GM23338 (cell line): Measurements from ENCODE around the gene TMEM178A. TPM values are rescaled to one million over a fixed set of nuclear protein-coding genes. Genes with fewer than 3 reads are reported as not detected.

ENCODE experiments used
- ATAC-seq: fragments of 200-7000 bp; cut with Tn5 transposase; 3 replicates; pipeline ENCODE4 v1.9.1; 2020
- DNase-seq: peaks from one replicate; pipeline ENCODE4 v3.0.0-alpha.2; 2015; ENCODE audit warnings: low spot score
- H2AFZ ChIP-seq: fragments of 200-600 bp; sonication (generic); 2 replicates; pipeline ENCODE4 v1.8.0; 2016; ENCODE audit warnings: antibody characterized with exemption, mild to moderate bottlenecking, moderate library complexity
- H3F3A ChIP-seq: fragments of 200-600 bp; sonication (generic); replicated peaks from 2 replicates; pipeline ENCODE4 v1.8.0; 2017; ENCODE audit warnings: antibody characterized with exemption, mixed run types, low read depth
- H3K27ac ChIP-seq: fragments of 200-600 bp; sonication (generic); 2 replicates; pipeline ENCODE4 v1.6.1; 2016; ENCODE audit warnings: low read depth
- H3K27me3 ChIP-seq: fragments of 200-600 bp; sonication (generic); 2 replicates; pipeline ENCODE4 v1.8.0; 2016; ENCODE audit warnings: mild to moderate bottlenecking, mixed run types, moderate library complexity; ENCODE audit not compliant: insufficient read depth
- H3K36me3 ChIP-seq: fragments of 200-600 bp; sonication (generic); 2 replicates; pipeline ENCODE4 v1.8.0; 2016; ENCODE audit warnings: mild to moderate bottlenecking; ENCODE audit not compliant: insufficient read depth
- H3K4me1 ChIP-seq: fragments of 200-600 bp; sonication (generic); 2 replicates; pipeline ENCODE4 v1.8.0; 2016; ENCODE audit warnings: mild to moderate bottlenecking, moderate library complexity; ENCODE audit not compliant: insufficient read depth
- H3K4me2 ChIP-seq: fragments of 200-600 bp; sonication (generic); 2 replicates; pipeline ENCODE4 v1.7.1; 2017; ENCODE audit warnings: mixed run types
- H3K4me3 ChIP-seq: fragments of 200-600 bp; sonication (generic); 2 replicates; pipeline ENCODE4 v1.6.1; 2016; ENCODE audit warnings: mixed run types
- H3K79me2 ChIP-seq: fragments of 200-600 bp; sonication (generic); replicated peaks from 2 replicates; pipeline ENCODE4 v1.8.0; 2017; ENCODE audit warnings: mild to moderate bottlenecking; ENCODE audit not compliant: insufficient read depth
- H3K9me2 ChIP-seq: fragments of 200-600 bp; sonication (generic); 2 replicates; pipeline ENCODE4 v1.8.0; 2017; ENCODE audit not compliant: insufficient read depth
- H4K20me1 ChIP-seq: fragments of 200-600 bp; sonication (generic); replicated peaks from 2 replicates; pipeline ENCODE4 v1.8.0; 2017; ENCODE audit warnings: mild to moderate bottlenecking; ENCODE audit not compliant: insufficient read depth
- H3K27ac Mint-ChIP-seq: 2 replicates; pipeline ENCODE4 v1.8.0; 2020; ENCODE audit warnings: inconsistent platforms, mild to moderate bottlenecking, moderate library complexity, mixed read lengths
- H3K27me3 Mint-ChIP-seq: 3 replicates; pipeline ENCODE4 v1.8.0; 2022; ENCODE audit warnings: low read depth, mild to moderate bottlenecking, moderate library complexity, mixed read lengths, inconsistent platforms; ENCODE audit not compliant: insufficient read depth, poor library complexity
- H3K36me3 Mint-ChIP-seq: 3 replicates; pipeline ENCODE4 v1.8.0; 2021; ENCODE audit warnings: low read depth, mild to moderate bottlenecking, inconsistent platforms, moderate library complexity, mixed read lengths
- H3K4me1 Mint-ChIP-seq: 3 replicates; pipeline ENCODE4 v1.8.0; 2020; ENCODE audit warnings: mild to moderate bottlenecking, inconsistent platforms, mixed read lengths
- H3K4me3 Mint-ChIP-seq: 3 replicates; pipeline ENCODE4 v1.8.0; 2021; ENCODE audit warnings: moderate library complexity, mild to moderate bottlenecking, inconsistent platforms, mixed read lengths
- H3K9me3 Mint-ChIP-seq: 3 replicates; pipeline ENCODE4 v1.8.0; 2020; ENCODE audit warnings: moderate library complexity, mild to moderate bottlenecking, inconsistent platforms, mixed read lengths
- CTCF ChIP-seq, 2 experiments: fragments of 200-600 bp in 1 of 2; sonication (generic) in 1 of 2; conservative IDR thresholded peaks; 2 replicates each; pipeline versions ENCODE4 v1.5.1 to v1.6.1; 2016 to 2017; ENCODE audit warnings: antibody characterized with exemption in 2 of 2, low read depth in 2 of 2, mild to moderate bottlenecking in 2 of 2, moderate library complexity in 1 of 2
- ETS1 ChIP-seq: IDR thresholded peaks from 2 replicates; pipeline ENCODE4 v1.6.1; 2016; ENCODE audit warnings: antibody characterized with exemption
- EZH2 ChIP-seq: fragments of 200-600 bp; sonication (generic); IDR thresholded peaks from one replicate; pipeline ENCODE4 v1.8.0; 2017; ENCODE audit warnings: antibody characterized with exemption, mild to moderate bottlenecking, low read depth; ENCODE audit not compliant: unreplicated experiment
- JUNB ChIP-seq: IDR thresholded peaks from one replicate; pipeline ENCODE4 v1.6.1; 2016; ENCODE audit warnings: antibody characterized with exemption; ENCODE audit not compliant: unreplicated experiment
- POLR2AphosphoS5 ChIP-seq: IDR thresholded peaks from 2 replicates; pipeline ENCODE4 v1.6.1; 2016; ENCODE audit warnings: antibody characterized with exemption, low read depth
- REST ChIP-seq: IDR thresholded peaks from one replicate; pipeline ENCODE4 v1.6.1; 2018; ENCODE audit warnings: antibody characterized with exemption; ENCODE audit not compliant: unreplicated experiment
- ZNF462 ChIP-seq: fragments of 250-450 bp; sonication (Bioruptor Pico); IDR thresholded peaks from 2 replicates; pipeline ENCODE4 v1.5.0; 2020; ENCODE audit warnings: mild to moderate bottlenecking, moderate library complexity
- polyA plus RNA-seq: library from polyadenylated mRNA; unstranded; fragments of >200 nt; fragmentation: Nextera tagmentation; extraction: Ambion mirVana; gene quantifications from 2 replicates; pipeline ENCODE4 v1.2.1, GENCODE V29; 2016
- total RNA-seq: library from RNA; depleted of rRNA; stranded (reverse); fragments of >200 nt; shearing (Covaris generic); gene quantifications from 2 replicates; pipeline ENCODE4 v1.2.3, GENCODE V29; 2014

TMEM178A gene
- total and polyA plus RNA-seq, 2 experiments from 2014 or later, result 10.3 to 12.3 TPM

- TF ChIP-seq REST (no peak), POLR2AphosphoS5 (no peak), ETS1 (no peak)
Observed at GRCh38 chr2:39660612-39661236, 5.0 kb upstream of the TMEM178A start (continued).

DNA sequence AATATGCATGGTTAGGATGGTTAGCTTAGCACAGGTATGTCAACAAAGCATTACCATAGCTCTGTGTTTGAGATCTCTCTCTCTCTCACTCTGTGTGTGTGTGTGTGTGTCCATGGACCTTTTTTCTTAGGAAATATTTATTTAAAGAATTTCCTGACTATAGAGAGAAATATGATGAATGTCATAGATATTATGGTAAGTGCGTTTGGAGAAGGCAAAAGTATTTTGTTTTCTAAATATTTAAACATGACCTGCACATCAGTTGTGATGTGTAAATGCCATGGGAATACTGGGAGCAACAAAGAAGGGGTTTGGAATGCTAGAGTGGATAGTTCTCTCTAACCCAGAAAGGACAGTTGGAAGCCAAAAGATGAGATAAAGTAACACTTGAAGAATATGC, 3.9 kb upstream of the TMEM178A start:
- no peak overlapping the region for H3K4me2 ChIP-seq
- H3K9me3 Mint-ChIP-seq, result no peaks in the 10 kb centered on the region
- no peak overlapping the region for H3K27ac ChIP-seq
- no peaks in the 10 kb centered on the region for H3K9me2 ChIP-seq
- no peak overlapping the region for H3K27ac Mint-ChIP-seq
- no peak overlapping the region for H3K4me3 Mint-ChIP-seq
- no peaks in the 10 kb centered on the region for H3K36me3 ChIP-seq
- no peak for ATAC-seq
- no peak overlapping the region for H2AFZ ChIP-seq
- no peak for DNase-seq
- no peaks in the 10 kb centered on the region; the same call in 2 of the 3 replicates for H3K36me3 Mint-ChIP-seq
- H3K4me3 ChIP-seq, result no peak overlapping the region
- H3K4me1 Mint-ChIP-seq, result peaks cover 25% of the 10 kb centered on the region
- H3K4me1 ChIP-seq, result peaks cover 17% of the 10 kb centered on the region
- H3F3A ChIP-seq, result no peaks in the 10 kb centered on the region; the same call in 1 of the 2 replicates
- H4K20me1 ChIP-seq, result no peaks in the 10 kb centered on the region
- 0 out of 2 replicates have a peak, but pooled peaks cover 1% of the 10 kb centered on the region for H3K79me2 ChIP-seq
- peaks cover 25% of the 10 kb centered on the region for H3K27me3 ChIP-seq
- peaks cover 19% of the 10 kb centered on the region for H3K27me3 Mint-ChIP-seq
- TF ChIP-seq CTCF (conservative IDR thresholded peaks at IDR 0.05; ENCODE audit: low read depth in 2 of 2) (no peak), EZH2 (no peak), ZNF462 (CRISPR knock-in tag) (no peak), REST (no peak), JUNB (no peak)
